Measurements from ENCODE around the gene NKRF.

NKRF gene

GRCh38 chrX:119647552-119648420 is 41.6 kb upstream of the NKRF start (continued):
- no peak for TF ChIP-seq ZBTB26 (tag by site-specific recombination; optimal IDR thresholded peaks at IDR 0.05)

GRCh38 chrX:119647089-119647488 is 40.9 kb upstream of the NKRF start:
- TF ChIP-seq ZNF266 (tag by site-specific recombination; IDR thresholded peaks at IDR 0.05; ENCODE audit: low read depth) (no peak), PRDM1 (tag by site-specific recombination; IDR thresholded peaks at IDR 0.05) (peak; percentile 87), SCRT1 (tag by site-specific recombination; IDR thresholded peaks at IDR 0.05; ENCODE audit: borderline replicate concordance) (no peak), ZNF560 (tag by site-specific recombination; IDR thresholded peaks at IDR 0.05; ENCODE audit: borderline replicate concordance) (no peak), ZBTB48 (tag by site-specific recombination; IDR thresholded peaks at IDR 0.05) (no peak), ZNF140 (tag by site-specific recombination; IDR thresholded peaks at IDR 0.05) (no peak), ZNF366 (tag by site-specific recombination; conservative IDR thresholded peaks at IDR 0.05) (peak; percentile 42; the same call in 1 of the 2 replicates), KLF16 (tag by site-specific recombination; IDR thresholded peaks at IDR 0.05) (no peak), ZSCAN16 (tag by site-specific recombination; IDR thresholded peaks at IDR 0.05) (no peak), ZNF747 (tag by site-specific recombination; IDR thresholded peaks at IDR 0.05) (no peak), WT1 (tag by site-specific recombination; IDR thresholded peaks at IDR 0.05) (peak; percentile 99), ZBTB6 (tag by site-specific recombination; IDR thresholded peaks at IDR 0.05) (no peak), IKZF3 (tag by site-specific recombination; IDR thresholded peaks at IDR 0.05) (no peak), KLF10 (tag by site-specific recombination; IDR thresholded peaks at IDR 0.05) (no peak), ZSCAN4 (tag by site-specific recombination; IDR thresholded peaks at IDR 0.05) (no peak), ZNF76 (tag by site-specific recombination; IDR thresholded peaks at IDR 0.05; ENCODE audit: borderline replicate concordance, low read depth) (no peak), SETDB1 (IDR thresholded peaks at IDR 0.05; ENCODE audit: insufficient read length, low read length) (peak; percentile 25), BCL11A (tag by site-specific recombination; IDR thresholded peaks at IDR 0.05; ENCODE audit: low read depth) (no peak), KLF17 (tag by site-specific recombination; IDR thresholded peaks at IDR 0.05) (no peak), ZBTB7A (tag by site-specific recombination; IDR thresholded peaks at IDR 0.05; ENCODE audit: low read depth) (no peak), ZBTB17 (tag by site-specific recombination; IDR thresholded peaks at IDR 0.05) (peak; percentile 45), PATZ1 (tag by site-specific recombination; IDR thresholded peaks at IDR 0.05) (peak; percentile 20; the same call in 1 of the 2 replicates), OSR2 (tag by site-specific recombination; IDR thresholded peaks at IDR 0.05) (peak; percentile 52), ZIC2 (tag by site-specific recombination; IDR thresholded peaks at IDR 0.05) (peak; percentile 70)
- peaks cover 0 to 31% of the 10 kb centered on the region in 2 experiments; a peak in 2 of 3 replicates for H3K36me3 ChIP-seq (ENCODE audit: control insufficient read depth in 2 of 2, insufficient read depth in 1 of 2, low read length in 2 of 2)
- no peak overlapping the region for H3K27ac ChIP-seq (ENCODE audit: extremely low read depth, low read depth, low read length)
- ChIA-PET POLR2A (no interaction called here), CTCF (no interaction called here)
- H3K9me3 ChIP-seq (ENCODE audit: control insufficient read depth, insufficient read depth, low read depth, low read length) = no peaks in the 10 kb centered on the region
- no peak overlapping the region for H3K4me3 ChIP-seq (ENCODE audit: low read depth, low read length)
- H3K4me1 ChIP-seq (ENCODE audit: control insufficient read depth, insufficient read depth, low read length) = no peaks in the 10 kb centered on the region

All from HEK293 (cell line).